ENCODE measurements around the gene TMTC3.

DNA sequence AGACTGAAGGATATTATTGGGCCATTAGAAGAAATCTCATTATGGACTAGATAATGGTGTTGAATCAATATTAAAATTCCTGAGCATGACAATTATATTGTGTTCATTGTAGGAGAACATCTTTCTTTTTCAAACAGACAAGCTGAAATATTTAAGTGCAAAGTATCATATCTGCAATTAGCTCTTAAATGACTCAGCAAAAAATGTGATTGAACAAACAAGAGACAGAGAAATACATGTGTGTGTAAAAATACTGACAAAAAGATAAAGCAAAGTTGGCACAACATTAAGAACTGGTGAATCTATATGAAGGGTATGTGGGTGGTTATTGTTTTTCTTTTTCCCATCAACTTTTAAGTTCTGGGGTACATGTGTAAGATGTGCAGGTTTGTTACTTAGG is 9.7 kb upstream of the TMTC3 start:
- TF ChIP-seq, protein P1, sequence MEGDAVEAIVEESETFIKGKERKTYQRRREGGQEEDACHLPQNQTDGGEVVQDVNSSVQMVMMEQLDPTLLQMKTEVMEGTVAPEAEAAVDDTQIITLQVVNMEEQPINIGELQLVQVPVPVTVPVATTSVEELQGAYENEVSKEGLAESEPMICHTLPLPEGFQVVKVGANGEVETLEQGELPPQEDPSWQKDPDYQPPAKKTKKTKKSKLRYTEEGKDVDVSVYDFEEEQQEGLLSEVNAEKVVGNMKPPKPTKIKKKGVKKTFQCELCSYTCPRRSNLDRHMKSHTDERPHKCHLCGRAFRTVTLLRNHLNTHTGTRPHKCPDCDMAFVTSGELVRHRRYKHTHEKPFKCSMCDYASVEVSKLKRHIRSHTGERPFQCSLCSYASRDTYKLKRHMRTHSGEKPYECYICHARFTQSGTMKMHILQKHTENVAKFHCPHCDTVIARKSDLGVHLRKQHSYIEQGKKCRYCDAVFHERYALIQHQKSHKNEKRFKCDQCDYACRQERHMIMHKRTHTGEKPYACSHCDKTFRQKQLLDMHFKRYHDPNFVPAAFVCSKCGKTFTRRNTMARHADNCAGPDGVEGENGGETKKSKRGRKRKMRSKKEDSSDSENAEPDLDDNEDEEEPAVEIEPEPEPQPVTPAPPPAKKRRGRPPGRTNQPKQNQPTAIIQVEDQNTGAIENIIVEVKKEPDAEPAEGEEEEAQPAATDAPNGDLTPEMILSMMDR (IDR thresholded peaks at IDR 0.05; ENCODE audit: insufficient read depth, low read length, poor library complexity, severe bottlenecking), result no peak
- no peak for TF ChIP-seq EZH2phosphoT487 (conservative IDR thresholded peaks at IDR 0.05; ENCODE audit: low read length)

Data from SU-DHL-6 (cell line).